GM19035 (cell line): ENCODE measurements around the gene OPN5.

Source experiments
- ATAC-seq: cut with Tn5 transposase; IDR thresholded peaks from one replicate; pipeline ENCODE4 v1.9.1; 2021; ENCODE audit not compliant: unreplicated experiment

OPN5 gene

DNA sequence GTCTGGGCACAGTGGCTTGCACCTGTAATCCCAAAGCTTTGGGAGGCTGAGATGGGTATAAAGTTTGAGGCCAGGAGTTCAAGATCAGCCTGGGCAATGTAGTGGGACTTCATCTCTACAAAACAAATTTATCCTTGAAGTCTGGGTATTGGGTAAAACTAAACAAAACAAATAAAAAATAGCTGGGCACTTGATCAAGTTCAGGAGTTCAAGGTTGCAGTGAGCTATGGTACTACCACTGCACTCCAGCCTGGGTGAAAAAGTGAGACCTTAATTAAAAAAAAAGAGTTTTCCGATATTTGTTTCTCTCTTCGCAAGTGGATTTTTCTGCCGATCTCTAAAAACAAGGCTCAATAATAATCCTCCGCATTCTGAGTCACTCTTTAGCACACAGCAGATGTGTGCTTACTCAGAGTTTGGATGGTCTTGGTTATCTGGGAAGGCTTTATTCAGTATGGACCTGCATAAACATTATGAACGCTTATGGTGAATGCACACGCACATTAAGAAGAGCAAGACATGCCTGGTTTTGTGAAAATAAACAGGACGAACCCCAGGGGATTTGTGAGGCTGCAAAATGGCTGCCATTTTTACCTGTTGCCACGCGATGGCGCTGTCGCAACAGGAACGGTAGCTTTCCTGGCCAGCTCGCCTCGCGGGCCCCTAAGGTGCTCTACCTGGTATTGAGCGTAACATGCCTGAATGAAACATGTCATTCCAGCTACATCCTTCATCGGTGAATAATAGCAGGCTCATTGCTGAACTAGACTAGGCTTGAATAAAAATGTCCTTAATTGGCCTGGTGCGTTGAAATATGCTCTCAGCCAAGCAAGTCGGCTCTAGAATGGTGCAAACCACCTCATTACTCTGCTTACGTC, 6.0 kb downstream of the OPN5 start:
- peak; percentile 79 for ATAC-seq

DNA sequence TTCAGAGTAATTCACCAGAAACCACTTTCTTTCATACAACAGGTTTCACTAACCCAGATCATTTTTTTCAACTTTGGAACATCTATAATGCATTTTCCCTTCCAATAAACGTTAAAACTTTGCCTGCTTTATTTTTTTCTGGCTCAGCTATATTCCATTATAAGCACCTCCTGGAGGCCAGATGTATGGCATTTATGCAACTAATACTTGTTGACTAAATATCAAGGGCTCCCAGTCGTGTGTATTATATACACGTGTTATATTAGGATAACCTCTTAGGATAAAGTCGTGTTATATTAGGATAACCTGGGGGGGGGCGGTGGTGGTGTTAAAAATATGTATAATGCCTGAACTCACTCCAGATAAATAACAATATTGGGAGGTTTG, 6.7 kb downstream of the OPN5 start:
- ATAC-seq, result no peak

- ATAC-seq, result no peak
Observed at GRCh38 chr6:47789553-47789952, 7.7 kb downstream of the OPN5 start.

- ATAC-seq, result no peak
Observed at GRCh38 chr6:47792216-47792733, 10.4 kb downstream of the OPN5 start.

DNA sequence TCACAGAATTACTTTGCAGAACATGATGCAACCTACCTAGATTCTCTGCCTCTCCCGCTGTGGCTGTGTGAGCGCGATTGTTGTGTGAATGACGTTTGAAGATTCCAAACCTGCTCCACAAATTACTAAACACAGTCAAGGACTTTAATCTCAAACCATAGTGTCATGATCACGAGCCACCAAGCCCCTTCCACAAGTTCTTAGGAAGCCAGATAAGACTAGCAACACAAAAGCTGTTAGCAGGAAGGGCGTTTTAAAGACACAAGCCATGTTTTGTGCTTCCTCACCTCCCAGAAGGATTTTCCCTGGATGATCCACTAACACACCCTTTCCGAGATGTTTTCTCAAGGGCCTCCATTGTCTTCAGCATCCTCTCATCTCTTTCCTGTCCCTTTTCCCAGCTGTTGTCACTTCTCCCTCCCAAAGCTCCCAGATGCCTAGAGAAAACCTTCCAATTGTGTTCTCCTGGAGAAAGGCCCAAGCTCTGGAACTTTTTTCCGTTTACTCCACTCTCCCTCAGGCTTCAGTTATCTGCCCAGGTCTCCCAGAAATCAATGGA, 12.8 kb downstream of the OPN5 start:
- no peak for ATAC-seq

DNA sequence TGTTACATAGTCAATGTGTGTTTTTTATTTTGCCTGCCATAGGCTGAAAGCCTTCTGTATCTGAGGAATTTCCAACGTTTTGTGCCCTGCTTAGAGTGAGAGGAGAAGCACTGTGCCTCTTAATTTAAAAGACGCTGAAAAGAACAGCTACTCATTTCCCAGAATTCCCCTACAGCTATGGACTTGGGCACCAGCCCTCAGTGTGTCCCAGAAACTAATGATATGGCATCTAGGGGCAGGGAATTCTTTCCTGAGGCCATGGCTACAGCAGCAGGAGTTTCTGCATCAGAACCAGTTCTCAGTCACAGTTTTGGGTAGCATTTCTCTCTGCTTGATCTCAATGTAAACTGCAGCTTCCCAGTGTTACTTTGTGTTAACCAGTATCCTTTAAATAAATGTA, 20.2 kb downstream of the OPN5 start:
- no peak for ATAC-seq

- no peak for ATAC-seq
Observed at GRCh38 chr6:47804821-47805220, 23.0 kb downstream of the OPN5 start.

GRCh38 chr6:47809873-47810272, 28.0 kb downstream of the OPN5 start:
- no peak for ATAC-seq

GRCh38 chr6:47810885-47811284, 29.1 kb downstream of the OPN5 start:
- ATAC-seq, result no peak

- no peak for ATAC-seq
Observed at GRCh38 chr6:47811443-47811842, 29.6 kb downstream of the OPN5 start.

- no peak for ATAC-seq
Observed at GRCh38 chr6:47817749-47818148, 35.9 kb downstream of the OPN5 start.

GRCh38 chr6:47819461-47819860, 37.6 kb downstream of the OPN5 start:
- ATAC-seq, result no peak

GRCh38 chr6:47822856-47823554, 41.2 kb downstream of the OPN5 start:
- no peak for ATAC-seq

- ATAC-seq, result no peak
Observed at GRCh38 chr6:47832386-47833100, 50.7 kb downstream of the OPN5 start.

- no peak for ATAC-seq
Observed at GRCh38 chr6:47834196-47834595, 52.4 kb downstream of the OPN5 start.

GRCh38 chr6:47836046-47836445, 54.2 kb downstream of the OPN5 start:
- ATAC-seq, result no peak

- ATAC-seq, result no peak
Observed at GRCh38 chr6:47836639-47837038, 54.8 kb downstream of the OPN5 start.

GRCh38 chr6:47839645-47840044, 57.8 kb downstream of the OPN5 start:
- no peak for ATAC-seq

GRCh38 chr6:47844881-47845280, 63.0 kb downstream of the OPN5 start:
- ATAC-seq, result no peak

GRCh38 chr6:47846752-47847151, 64.9 kb downstream of the OPN5 start:
- ATAC-seq, result no peak

DNA sequence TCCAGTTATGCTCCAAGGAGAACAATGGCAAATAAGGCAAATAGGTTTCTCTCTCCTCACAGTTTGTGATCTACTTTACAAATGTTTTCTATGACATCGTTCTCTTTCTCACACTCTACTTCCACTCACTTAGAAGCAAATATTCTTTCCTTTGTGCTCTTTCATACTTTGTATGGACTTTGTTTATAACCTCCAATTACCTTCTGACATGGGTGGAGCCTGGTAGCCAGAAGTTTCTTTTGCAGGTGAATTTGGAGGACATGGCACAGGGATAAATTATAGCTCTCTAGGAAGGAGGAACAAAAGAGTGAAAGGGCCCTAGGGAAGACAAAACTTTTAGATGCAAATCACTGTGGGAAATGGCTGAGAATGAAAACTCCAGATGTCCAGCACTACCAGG, 69.3 kb downstream of the OPN5 start:
- ATAC-seq, result no peak
